DMS79 (cell line): ENCODE results near the gene PPFIA2.
"Not testable (repeated sequence)": the region's sequence is repeated elsewhere in the genome, so short reads cannot be mapped to it uniquely, and the experiment has no call there.

Experiments used
- DNase-seq: peaks from one replicate; lab custom pipeline; 2025; lab: John Stamatoyannopoulos, UW

PPFIA2 gene

DNA sequence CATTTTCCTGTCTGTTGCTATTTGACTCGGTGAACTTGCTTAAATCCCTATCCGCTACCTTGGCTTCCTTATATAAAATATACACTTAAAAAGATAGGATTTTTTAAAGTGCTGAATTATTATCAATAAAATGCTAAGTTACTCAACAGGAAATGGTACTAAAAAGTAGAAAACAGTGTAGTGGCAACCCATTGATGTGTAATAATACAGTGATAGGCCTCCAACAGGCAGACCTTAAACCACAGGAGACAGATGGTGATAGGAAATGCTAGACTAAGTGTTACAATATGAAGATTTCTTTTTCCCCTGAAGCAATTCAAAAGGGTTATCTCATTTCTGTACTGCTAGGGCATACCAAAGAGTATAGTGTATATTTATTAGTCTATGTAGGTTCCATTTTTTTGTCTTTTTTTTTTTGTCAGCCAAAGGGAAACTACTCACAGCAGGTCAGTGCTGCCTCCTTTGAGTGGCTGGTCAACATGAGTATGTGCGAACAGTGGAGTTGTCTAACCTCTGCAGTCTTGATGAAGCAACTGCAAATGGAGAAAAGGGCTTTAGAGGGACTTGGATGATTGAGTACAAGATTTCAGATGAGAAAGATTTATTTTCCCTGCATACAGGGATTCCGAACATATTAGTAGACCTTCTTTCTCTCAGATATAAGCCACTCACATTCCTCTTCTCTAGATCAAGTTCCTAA, 497.5 kb downstream of the PPFIA2 start:
- no peak for DNase-seq

- no peak for DNase-seq
These were observed 499.8 kb downstream of the PPFIA2 start for GRCh38 chr12:81259360-81259759.

DNA sequence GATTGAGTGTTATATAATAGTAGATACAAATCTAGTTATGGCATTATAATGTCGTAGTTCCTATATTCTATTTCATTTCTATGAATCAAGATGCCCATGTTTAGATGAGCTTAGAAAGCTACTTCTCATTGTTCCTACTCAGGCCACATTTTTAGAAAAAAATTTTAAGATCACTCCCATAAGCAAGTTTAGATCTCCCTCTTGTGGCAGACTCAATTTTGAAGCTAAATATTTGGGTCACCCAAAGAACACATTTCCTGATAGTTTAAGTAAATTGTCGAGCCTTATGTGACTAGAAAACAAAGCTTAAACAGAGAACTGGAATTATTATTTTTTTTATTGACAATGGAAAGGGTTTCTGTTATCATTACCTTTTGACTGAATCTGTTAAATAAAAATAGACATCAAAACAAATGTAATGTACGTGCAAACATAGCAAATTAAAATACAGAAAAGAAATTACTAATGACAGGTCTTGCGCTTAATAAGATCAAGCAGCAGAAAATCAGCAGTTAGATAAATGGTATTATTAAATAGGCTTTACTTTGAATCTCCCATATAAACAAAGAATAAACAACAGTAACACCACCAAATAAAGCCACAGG, 501.1 kb downstream of the PPFIA2 start:
- DNase-seq, result no peak

DNA sequence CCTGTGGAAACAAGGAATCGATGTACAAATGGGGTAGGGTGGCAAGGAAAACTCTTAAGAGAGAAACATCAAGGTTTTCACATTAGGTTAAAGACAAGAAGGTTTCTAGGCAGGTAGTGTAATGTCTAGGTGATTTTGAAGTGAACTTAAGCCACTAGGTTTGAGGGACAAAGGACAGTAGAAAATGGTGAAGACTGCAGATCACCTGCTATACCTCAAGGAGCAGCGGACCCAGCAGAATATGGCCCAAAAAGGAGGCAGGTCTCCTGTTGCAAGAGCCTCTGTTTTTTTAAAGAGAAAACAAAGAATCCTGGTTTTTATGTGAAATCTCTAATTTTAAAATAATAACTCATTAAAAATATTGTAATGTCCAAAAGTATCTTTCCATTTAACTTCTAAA, 503.2 kb downstream of the PPFIA2 start:
- no peak for DNase-seq

GRCh38 chr12:81255456-81255855, 503.7 kb downstream of the PPFIA2 start:
- DNase-seq, result no peak

DNA sequence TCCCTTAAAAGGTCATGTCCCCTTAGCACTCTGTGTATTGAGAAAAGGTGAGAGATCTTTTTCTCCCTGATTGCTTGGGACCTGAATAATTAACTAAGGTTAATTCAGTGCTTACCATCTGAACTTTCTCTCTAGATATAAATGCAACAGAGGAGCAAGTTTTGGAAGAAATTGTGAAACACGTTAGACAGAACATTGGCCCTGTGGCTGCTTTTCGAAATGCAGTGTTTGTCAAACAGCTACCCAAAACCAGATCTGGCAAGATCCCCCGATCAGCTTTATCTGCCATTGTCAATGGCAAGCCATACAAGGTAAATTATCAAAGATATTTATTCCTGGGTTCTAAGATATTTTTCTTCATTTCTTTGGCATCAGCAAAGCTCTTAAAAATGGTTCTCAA, 505.8 kb downstream of the PPFIA2 start:
- DNase-seq, result no peak

DNA sequence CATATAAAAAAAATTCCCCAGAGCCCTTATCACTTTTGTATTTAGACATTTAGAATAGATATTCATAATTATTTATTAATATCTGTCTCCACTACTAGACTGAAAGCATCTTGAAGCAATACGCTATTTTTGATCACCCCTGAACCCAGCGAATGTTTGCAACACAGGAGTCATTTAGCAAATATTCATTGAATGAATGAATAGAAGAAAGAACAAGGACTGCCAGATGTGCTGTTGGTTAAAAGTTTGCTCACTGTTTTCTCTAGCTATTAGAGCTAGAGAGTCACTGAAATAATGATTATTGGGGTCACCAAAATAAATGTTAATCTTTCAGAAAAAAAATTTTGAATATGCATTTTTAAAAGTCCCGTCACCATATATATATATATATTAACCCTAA, 506.9 kb downstream of the PPFIA2 start:
- no peak for DNase-seq

- DNase-seq, result no peak
These were observed 509.2 kb downstream of the PPFIA2 start for GRCh38 chr12:81249976-81250375.

GRCh38 chr12:81245907-81246570, 513.1 kb downstream of the PPFIA2 start:
- DNase-seq, result no peak

- no peak for DNase-seq
These were observed 513.7 kb downstream of the PPFIA2 start for GRCh38 chr12:81245458-81245857.

GRCh38 chr12:81231574-81232368, 527.4 kb downstream of the PPFIA2 start:
- no peak for DNase-seq

GRCh38 chr12:81229759-81230158, 529.4 kb downstream of the PPFIA2 start:
- DNase-seq, result no peak

GRCh38 chr12:81224626-81225025, 534.5 kb downstream of the PPFIA2 start:
- DNase-seq, result no peak

DNA sequence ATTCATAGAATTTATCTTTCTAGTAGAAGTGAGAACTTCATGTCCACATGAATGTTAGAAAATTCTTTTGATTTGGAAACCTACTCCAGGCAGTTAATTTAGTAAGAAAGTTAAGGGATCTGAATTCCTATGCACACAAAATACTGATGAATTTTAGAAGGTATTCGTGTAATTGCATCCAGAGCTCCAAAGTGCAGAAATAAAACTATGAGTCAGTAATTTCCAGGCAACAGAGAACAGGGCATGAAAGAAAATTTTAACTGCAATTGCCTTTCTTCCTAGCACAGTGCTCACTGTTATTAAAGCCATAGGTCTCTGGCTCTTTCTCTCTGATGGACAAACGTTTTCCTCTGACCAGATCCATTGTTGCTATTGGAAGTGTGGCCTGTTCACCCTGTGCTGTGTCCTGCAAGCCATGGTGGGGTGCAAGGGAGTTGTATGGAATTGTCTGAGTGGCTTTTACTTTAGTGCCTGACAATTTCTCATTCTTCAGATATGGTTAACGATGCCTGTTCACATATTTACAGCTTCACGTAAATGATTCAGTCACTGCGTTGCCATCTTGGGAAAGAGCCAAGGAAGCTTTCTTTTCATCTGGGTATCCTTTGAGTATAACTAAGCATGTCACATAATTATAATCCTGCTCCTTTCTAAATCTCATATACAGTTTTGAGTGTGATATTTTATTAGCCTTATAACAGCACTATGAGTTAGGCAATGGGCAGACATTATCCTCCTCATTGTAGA, 536.1 kb downstream of the PPFIA2 start:
- DNase-seq, result no peak

- no peak for DNase-seq
These were observed 537.5 kb downstream of the PPFIA2 start for GRCh38 chr12:81221681-81222080.

DNA sequence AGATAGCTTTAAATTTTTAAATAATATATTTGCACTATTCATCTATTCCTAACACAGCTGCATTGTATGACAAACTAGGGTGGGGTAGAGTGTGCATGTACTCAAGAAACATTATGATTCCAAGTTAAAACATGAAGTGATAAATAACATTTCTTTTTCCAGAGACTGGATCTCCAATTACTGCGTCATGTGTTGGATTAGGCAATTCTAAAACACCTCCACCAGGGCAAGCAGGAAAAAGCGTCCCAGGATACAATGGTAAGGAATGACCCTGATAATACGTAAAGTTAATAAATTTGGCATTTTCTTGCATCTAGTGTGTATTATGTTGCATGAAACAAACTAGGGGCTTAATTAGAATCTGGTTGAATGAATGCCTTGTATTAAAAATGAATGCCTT, 542.4 kb downstream of the PPFIA2 start:
- no peak for DNase-seq

DNA sequence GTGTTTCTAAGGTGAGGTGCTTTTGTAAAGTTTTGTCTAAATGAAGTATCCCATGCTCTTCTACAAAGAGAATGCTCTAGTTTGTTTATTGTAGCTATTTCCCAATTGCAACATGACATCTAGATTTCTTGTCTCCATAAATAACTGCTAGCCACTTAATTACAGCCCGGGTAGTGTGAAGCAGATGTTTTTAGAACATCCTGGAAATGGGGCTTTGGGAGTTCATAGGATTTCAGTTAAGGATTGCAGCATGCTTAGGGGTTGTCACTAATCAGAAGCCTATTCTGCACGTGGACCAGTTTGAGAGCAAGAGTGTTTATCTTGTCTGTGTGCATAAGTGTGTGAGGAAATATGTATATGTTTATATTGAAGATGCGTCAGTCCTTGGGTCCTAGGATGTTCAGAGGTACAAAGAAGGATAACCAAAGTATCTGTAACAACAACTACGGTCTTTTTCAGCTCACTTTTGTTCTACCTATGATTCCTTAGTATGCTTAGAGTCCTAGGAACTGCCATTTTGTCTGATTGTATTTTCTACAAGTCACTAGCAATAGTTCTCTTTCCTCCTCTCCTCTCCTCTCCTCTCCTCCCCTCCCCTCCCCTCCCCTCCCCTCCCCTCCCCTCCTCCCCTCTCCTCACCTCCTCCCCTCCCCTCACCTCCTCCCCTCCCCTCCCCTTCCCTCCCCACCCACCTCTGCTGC, 546.0 kb downstream of the PPFIA2 start:
- no peak for DNase-seq

DNA sequence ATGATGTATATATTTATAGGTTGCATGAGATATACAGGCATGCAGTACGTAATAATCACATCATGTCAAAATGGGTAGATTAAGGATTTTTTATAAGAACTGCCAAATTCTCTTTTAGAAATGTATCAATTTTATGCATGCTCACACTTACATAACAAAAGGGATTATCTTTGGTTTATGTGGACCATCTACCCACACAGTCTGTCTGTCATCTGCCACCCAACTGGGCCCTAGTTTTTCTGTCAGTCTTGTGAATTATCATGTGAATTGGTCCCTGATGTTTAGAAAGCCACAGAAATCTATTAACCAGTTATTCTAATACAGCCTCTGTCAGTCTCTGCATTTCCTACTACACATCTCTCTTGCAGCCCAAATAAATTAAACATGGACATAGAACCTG, 547.8 kb downstream of the PPFIA2 start:
- DNase-seq, result no peak

DNA sequence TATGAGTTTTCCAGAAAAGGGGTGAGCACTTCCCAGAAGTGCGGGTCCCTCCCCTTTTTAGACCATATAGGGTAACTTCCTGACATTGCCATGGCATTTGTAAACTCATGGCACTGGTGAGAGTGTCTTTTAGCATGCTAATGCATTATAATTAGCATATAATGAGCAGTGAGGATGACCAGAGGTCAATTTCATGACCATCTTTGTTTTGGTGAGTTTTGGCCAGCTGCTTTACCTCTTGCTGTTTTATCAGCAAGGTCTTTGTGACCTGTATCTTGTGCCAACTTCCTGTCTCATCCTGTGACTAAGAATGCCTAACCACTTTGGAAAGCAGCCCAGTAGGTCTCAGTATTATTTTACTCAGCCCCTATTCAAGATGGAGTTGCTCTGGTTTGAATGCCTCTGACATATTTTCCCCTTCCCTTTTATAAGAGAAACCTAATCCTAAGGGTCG, 549.4 kb downstream of the PPFIA2 start:
- DNase-seq, result not testable (repeated sequence)

DNA sequence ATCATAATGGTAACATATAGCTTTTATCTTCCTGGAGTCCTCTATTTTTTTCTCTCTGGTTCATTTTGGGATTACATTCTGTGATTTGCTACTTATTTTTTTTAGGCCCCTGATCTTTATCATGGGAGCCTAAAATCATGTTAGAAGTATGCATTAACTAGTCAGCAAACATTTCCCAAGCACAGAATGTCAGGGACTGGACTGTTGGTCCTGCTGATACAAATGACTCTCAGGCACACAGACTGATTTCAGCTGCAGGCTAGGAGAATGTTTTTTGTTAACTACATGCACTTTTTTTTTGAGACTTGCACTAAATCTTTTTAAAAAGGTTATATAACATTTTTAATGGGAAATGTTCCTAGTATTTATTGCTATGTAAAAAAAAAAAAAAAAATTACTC, 550.1 kb downstream of the PPFIA2 start:
- DNase-seq, result no peak
